HG02938 (cell line): ENCODE results near the gene ACP1.

Experiments
- ATAC-seq: cut with Tn5 transposase; IDR thresholded peaks from one replicate; pipeline ENCODE4 v1.9.1; 2021; ENCODE audit warnings: mild to moderate bottlenecking, moderate library complexity; ENCODE audit not compliant: unreplicated experiment

The ACP1 gene

DNA sequence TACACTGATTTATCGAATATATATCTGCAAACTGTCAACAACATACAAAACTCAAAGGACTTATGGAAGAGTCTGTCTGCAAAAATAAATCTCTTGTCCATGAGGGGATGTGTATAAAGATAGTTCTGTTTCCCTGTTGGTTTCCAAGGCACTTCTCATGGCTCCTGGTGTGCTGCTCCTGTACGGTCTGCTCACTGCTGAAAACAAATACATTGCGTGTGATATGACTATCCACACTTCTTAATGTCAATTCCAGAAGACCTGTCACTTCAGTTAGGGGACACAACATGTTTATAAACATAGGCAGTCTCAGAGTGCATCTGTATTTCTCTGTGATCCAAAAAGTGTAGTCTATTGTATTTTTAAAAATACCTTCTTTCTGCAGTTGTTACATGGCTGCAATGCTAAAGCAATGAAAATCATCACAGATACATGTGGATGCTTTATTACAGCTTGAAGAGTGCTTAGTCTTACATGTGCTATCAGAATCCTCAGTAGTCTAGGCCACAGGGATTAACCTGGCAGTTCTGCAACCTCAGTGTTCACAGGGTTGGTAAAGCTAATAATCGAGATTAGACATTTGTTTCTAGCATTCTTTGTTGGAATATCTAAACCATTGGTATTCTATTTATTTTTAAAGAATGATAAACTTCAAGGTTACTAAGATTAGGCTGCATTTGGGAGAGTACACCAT lies 15.4 kb downstream of the ACP1 start:
- no peak for ATAC-seq

DNA sequence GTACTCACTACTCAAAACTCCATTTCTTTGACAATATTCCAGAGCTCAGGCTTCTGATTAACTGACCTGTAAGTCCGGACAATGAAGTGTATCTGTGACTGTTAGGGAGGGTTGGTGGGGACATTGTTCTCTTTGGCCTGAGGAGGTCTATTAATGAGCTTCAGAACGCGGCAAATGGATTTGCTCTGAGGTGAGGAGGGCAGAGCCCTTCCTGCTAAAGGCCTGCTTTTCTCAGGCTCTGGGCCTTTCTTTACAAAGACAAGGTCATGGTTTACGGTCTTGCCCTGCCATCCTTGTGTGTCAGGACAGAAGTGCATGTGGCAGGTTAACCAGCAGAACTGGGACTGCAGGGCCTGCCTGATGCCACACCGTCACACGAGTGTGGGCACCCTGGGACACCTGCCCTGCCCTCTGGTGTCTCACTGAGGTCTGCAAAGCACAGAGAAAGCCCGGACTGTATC lies 15.9 kb downstream of the ACP1 start:
- no peak for ATAC-seq

DNA sequence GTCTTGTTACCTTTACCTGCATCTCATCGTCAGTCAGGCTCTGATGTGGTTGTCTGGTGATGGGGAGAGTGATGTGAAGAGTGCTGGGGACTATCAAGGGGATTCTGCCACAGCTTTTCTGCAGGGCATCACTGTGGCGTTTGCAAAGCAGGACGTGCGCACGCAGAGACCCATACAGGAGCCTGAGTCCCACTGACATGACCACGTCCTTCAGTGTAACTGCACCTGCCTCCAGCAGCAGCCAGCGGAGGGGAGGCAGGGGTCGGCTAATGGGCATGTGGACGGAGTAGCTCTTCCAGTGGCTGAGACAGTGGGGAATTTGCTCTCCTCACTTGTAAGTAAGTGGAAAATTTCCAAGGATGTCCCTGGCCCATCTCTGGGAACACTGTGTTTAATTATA lies 16.6 kb downstream of the ACP1 start:
- no peak for ATAC-seq

DNA sequence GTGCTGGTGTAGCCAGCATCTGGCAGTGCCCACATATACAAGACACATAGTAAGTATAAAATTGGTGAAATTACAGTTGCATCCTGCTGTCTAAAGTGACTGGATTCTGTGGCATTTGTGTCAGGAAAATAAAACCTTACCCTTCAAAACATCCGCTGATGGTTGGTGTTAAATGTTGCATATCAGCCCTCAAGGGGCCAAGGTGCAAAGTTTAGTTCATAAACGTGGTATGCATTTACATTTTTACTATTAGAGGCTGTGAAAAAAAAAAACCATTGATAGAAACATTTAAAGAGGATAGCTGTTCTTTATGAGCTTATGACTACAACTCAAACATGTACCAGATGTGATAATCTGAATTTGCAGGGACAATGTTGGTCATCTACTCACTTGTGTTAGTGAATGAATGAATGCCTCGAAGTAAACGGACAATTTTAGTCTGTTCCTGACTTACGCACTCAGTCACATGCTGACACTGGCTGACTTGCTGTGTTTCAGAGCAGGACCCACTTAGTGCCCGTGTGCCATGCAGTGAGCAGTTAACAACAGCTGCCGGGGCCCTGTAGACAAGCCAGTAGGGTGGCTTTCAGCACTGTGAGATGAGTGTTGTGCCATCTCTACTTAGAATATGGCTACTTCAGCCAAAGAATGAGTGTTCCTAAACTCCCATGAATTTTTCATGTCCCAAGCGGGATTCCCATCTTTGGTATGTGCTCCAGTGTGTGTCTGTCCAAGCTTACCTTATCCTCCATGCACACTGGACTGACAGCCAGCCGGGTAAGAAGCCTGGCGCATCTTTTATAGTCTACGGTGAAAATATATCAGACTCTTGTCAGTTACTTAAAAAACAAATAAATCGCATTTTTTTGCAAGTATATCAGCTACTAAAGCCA lies 17.9 kb downstream of the ACP1 start:
- no peak for ATAC-seq

DNA sequence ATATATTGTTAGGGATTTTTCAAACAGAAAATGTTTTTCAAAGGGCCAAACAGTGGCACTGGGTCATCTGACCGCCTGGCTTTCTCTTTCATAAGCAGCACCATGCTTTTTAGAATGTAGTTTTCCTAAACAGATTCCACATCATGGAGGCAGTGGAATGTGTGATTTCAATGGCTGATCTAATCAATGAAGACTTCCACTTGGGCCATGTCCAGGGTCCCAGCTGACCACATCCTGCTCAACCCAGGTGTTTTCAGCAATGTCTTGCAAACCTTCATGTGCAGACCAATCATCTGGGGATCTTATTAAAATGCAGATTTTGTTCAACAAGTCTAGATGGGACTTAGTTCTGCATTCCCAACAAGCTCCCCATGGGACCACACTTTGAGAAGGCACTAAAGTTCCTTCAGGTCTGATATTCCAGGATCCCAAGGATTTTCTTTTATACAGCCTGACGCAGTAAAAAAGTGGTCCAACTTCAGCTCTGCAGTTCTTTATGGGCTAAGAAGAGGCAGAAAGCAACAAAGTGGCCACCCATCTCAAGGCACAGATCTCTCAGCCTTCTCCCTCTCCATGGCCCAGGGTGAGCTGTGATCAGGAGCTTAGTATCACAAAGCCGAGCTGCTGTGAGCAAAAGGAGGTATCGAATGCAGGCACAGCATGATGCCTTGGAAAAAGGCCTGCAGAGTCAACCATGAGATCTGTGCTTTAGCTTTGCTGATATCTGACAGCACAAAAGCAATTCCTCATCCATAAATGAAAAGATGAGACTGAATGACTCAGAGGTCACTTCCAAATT lies 19.4 kb downstream of the ACP1 start:
- no peak for ATAC-seq

DNA sequence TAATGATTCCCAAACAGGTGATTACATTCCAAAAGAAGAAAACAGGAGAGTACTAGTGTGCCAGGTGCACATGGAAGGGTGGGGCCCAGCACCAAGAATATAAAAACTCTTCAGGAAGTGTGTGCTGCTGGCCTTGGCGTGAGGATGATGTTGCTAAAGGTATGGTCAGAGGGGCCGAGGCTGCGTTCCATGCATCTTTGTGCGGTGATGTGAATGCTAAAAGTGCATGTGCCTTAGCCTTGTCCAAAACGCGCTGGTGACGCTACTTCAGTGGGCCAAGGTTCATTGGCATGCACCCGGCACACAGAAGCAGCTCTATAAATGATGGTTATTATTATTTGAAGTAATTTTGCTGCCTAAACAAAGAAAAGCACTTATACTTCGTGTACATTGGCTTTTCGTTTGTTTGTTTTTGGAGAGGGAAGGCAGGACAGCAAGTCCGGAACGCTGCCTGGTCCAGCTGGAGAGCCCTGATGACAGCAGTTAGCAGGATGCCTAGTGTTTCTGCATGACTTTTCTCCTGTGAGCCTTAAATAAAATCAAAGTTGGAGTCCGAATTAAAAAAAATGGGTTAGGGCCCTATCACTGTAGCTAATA lies 20.2 kb downstream of the ACP1 start:
- ATAC-seq: no peak

DNA sequence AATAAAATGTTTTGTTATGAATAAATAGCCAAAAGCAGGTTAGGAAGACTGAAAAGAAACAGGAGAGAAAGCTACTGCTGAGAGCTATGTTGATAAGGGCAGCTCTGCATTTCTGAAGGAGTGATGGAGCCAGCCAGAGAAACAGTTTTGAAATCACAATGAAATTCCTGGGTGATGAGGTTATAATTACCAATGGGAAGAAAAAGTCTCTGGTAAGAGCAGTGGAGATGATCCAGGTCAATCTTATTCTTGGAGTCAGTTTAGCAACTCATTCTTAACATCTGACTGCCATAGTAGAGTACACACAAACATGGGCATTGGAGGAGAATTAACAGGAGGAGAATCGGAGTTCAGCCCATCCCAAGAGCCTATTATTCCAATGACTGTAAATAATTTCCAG lies 20.8 kb downstream of the ACP1 start:
- no peak for ATAC-seq

DNA sequence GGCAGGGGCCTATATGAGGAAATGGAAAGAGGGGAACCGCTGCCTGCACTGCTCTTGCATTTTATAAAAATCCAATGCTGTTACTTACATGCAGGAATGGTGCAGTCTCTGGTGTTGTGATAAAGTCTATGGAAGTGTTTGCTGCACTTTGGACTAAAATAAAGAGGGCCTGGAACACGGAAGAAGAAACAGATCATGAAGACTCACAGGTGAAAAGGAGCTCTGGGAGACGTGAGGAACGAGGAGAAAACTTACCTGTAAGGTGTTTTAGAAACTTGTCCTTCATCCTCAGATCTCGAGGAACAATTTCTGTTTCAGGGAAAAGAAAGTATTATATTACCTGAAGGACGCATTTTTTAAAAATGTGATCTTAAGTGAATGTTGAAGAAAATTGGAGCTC lies 21.3 kb downstream of the ACP1 start:
- no peak for ATAC-seq

DNA sequence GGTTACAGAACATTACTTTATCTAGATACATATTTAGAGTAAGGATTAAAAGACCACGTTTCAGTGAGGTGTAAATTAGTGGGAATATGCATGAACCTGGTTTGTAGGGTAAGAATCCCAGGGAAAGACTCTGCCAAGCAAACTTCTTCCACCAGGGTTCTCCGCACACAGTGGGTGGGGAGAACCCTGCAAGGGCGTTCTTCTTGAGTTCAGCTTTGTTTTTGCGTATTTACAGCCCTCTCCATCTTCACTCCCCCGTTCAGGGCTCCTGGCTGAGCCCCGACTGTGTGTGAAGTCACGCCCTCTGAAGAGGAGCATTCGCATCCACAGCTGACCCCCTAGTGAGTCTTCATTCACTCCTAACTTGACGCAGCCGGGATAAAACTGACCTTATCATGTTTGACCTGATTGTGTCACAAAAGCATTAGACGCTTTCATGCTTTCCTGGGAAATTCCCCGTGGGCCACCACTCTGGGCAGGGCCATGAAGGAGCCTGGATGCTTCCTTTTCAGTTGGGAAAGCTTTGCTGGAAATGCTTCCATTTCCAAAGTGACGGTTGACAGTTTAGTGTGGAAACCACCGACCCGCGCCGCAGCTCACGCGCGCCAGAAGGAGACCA lies 22.1 kb downstream of the ACP1 start:
- no peak for ATAC-seq

DNA sequence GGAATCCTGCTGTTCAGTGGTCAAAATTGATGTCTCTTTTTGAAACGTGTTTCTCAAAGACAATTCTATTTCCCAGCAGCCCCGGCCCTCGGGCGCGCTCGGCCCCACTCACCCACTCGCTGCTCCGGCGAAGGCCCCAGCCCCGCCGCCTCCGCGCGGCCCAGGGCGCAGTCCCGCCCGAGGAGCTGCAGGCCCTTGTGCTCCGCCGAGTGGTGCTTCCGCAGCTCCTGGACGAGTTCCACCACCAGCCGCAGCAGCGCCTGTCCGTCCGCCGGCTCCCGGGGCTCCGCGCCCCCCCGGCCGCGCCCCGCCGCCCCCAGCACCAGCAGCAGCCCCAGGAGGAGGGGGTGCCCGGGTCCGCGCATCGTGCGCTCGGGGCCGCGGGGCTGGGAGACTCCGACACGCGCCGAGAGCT lies 22.7 kb downstream of the ACP1 start:
- no peak for ATAC-seq

DNA sequence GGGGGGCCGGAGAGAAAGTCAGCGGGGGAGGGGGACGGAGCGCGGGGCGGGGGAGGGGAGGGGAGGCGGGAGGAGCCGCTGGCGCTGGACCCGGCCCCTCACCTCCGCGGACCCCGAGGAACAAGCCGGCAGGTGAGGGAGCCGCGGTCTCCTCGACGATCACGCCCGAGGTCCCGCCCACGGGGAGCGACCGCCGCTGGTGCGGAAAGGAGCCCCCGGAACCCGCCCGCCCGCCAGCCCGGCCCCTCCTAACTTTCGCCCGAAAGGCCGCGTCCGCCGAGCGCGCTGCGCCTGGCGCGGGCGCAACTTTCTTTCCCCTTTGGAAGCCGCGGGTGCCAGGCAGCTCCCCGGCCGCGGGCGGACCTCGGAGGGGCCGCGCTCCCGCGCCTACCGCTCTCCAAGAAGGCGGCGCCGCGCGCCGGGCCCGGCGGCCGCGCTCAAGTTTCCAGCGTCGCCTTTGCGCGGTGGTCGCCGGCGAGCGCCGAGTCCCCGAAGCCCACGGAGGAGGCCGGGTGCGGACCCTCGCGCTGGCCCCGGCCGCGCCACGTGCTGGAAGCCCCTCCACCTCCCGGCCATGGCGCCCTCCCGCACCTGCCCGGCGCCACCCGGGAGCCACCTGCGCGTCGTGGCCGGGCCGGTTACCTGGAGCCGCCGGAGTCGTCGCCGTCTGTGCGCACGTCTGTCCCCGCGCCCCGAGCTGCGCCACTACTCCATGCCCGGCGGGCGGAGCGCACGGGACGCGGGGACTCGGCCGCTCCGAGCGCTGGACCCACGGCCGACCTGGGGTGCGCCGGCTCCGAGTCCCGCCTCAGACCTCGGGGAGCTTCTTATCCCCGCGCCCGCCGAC lies 23.4 kb downstream of the ACP1 start, which contains the start of gene ALKAL2:
ALKAL2 (minus strand) TSS at position 181 of the 847 bp plus-strand sequence. CDS start 256 bp downstream, outside the sequence.
- ATAC-seq: no peak

DNA sequence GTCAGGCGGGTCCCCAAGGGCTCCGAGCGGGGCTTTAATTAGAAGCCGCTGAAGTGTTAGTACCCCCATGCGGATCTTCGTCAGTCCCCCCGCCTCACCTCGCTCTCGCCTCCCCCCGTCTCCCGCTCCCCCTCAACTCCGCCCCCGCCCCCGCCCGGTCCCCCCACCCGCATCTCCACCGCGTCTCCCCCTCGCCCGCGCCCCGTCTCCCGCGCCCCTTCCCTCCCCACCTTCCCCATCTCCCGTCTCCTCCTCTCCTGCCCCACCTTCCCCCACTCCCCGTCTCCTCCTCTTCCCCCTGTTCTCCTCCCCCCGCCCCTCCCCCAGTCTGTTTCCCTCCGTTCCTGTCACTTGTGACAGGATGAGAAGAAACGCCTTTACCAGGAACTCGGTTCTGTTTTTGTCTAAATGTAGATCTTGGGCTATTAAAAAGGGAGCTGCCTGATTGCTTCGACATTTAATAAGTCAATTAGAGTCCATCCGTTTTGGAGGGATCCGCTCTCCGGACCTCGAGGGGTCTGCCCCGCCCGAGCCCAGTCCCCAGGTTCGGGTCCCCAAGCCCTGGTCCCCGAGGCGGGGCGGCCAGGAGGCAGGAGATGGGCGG lies 24.1 kb downstream of the ACP1 start:
- no peak for ATAC-seq

DNA sequence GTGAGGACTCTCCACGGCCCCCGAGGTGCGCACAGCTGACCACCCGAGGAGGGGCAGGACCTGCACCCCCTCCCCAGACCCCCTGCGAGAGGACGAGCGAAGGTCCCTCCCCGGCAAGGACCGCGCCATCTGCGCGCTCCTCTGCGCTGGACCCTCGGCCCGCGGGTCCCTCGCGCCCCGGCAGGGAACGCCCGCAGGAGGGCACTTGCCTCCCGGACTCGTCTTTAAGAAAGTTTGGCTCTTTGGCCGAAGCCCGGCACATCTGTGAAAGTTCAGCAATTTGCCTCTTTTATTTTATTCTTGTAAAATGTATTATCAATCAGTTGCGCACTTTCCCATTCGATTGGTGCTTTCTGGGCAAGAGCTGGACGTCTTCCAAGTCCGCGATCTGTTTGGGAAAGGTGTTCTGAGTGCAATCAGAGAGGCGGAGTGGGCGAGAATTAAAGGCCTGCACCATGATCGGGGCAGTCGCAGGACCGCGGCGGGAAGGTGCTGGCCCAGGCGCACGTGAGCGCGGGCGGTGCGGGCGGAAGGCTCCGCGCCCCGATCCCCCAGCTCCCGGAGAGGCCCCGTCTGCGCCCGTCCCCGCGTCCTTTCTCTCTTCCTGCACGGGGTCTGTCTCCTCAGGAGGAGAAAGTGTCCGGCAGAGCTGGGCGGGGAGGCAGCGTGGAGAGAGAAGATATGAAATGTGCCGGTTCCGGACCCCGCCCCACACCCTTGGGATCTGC lies 24.8 kb downstream of the ACP1 start:
- no peak for ATAC-seq

DNA sequence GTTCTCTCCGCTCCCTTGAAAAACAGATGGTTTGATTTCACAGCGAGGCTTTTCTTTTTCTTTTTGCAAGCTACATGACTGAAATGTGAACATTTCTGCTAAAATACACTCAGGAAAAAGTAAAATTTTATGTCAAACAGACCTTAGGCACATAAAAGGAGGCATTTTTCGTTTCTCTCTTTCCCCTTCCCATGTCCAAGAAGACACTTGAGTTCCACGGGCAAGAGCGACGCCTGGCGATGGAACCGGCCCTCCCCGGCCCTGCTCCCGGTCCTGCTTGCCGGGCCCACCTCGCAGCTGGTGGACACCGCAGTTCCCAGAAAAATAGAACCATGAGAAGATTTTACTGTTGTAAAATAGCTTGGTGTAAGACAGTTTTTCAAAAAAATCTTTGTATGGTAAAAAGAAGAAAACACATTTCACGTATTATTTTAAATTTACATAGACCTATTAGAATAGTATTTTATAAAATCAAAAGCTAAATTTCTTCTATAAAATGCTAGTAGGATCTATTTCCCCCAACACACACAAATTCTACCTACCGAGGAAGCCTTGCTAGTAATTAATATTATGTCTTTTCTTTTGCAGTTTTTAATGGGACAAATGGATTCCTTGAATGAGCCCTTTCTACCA lies 25.5 kb downstream of the ACP1 start:
- no peak for ATAC-seq

DNA sequence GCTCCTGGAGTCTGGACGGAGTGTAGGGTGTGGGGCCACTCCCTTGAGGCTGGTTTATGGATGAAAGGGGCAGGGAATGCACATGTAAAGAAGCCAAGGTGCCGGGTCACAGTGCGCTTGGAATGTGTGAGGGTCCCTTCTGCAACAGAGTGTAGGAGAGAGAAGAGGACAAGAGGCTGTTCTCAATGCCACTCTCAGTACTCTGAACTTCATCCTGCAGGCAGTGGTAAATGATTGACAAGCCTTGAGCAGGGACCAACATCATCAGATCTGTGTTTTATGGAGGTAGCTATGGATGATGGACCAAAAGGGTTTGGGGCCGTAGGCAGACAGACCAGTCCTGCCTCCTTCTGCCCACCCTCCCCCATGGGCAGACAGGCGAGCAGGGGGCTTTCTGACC lies 30.3 kb downstream of the ACP1 start:
- ATAC-seq: no peak

DNA sequence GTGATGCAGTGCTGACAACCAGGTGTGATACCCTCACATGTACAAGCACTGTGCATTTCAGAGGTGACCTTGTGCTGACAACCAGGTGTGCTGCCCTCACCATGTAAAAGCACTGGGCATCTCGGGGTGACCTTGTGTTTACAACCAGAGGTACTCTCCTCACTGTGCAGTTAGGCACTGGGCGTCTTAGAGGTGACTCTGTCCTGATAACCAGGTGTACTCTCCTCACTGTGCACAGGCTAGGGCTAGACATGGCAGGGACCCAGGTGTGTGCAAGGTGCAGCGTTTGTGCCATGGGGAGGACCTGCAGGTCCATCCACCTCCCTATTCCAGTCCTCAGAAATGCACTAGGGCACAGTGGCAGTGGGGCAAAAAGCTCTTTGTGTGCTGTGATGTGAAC lies 31.6 kb downstream of the ACP1 start:
- ATAC-seq: no peak

DNA sequence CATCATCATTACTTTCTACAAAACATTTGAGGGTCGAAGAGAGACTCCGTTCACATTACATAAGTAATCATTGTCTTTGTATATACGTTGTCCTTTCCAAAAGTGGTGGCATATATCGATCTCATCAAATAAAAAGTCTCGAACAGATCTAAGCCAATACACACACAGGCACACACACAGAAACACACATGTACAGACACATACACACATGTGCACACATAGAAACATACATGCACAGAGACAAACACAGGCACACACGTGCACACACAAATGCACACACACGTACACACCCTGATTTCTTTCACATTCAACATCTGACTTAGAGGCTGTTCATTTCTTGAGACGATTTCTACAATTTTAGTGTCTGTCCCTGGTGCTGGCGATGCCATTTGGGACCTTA lies 40.6 kb downstream of the ACP1 start:
- no peak for ATAC-seq
